HK-2 (cell line): ENCODE results near the gene STIM2.

ENCODE experiments used
- DNase-seq: peaks from one replicate; pipeline ENCODE4 v3.0.0-alpha.2; 2018; ENCODE audit not compliant: unreplicated experiment

The STIM2 gene

GRCh38 chr4:27040356-27040755, 179.7 kb downstream of the STIM2 start:
- DNase-seq = no peak

- DNase-seq = no peak
Measured at GRCh38 chr4:27042411-27042810, 181.8 kb downstream of the STIM2 start.

- no peak for DNase-seq
Measured at GRCh38 chr4:27043200-27043599, 182.6 kb downstream of the STIM2 start.

- no peak for DNase-seq
Measured at GRCh38 chr4:27046851-27047250, 186.2 kb downstream of the STIM2 start.

GRCh38 chr4:27048429-27049238, 188.0 kb downstream of the STIM2 start:
- no peak for DNase-seq

- DNase-seq = no peak
Measured at GRCh38 chr4:27049239-27049829, 188.7 kb downstream of the STIM2 start.

- DNase-seq = no peak
Measured at GRCh38 chr4:27050731-27051130, 190.1 kb downstream of the STIM2 start.

GRCh38 chr4:27055221-27055760, 194.7 kb downstream of the STIM2 start:
- no peak for DNase-seq

- no peak for DNase-seq
Measured at GRCh38 chr4:27056281-27056680, 195.6 kb downstream of the STIM2 start.

GRCh38 chr4:27057053-27057452, 196.4 kb downstream of the STIM2 start:
- DNase-seq = no peak

- DNase-seq = no peak
Measured at GRCh38 chr4:27057662-27058061, 197.0 kb downstream of the STIM2 start.

GRCh38 chr4:27058819-27059406, 198.3 kb downstream of the STIM2 start:
- DNase-seq = no peak

- DNase-seq = no peak
Measured at GRCh38 chr4:27059446-27059845, 198.8 kb downstream of the STIM2 start.

GRCh38 chr4:27062256-27062655, 201.6 kb downstream of the STIM2 start:
- DNase-seq = no peak

- DNase-seq = no peak
Measured at GRCh38 chr4:27066591-27066990, 205.9 kb downstream of the STIM2 start.

GRCh38 chr4:27068151-27068867, 207.7 kb downstream of the STIM2 start:
- no peak for DNase-seq
